ENCODE data around the gene SLAMF9. TPM values are rescaled to one million over a fixed set of nuclear protein-coding genes. Genes with fewer than 3 reads are reported as not detected.

Gene SLAMF9
- total RNA-seq, 1 donor from 2014 or later, result 16.6 TPM

- Histone ChIP-seq H3K4me3 (ENCODE audit: low read depth, low read length) (no peak overlapping the region), H3K27me3 (ENCODE audit: control insufficient read depth, insufficient read depth, low read length) (no peaks in the 10 kb centered on the region), H3K36me3 (ENCODE audit: control insufficient read depth, insufficient read depth, low read length) (peaks cover 39% of the 10 kb centered on the region)
- no peak for TF ChIP-seq CTCF (IDR thresholded peaks at IDR 0.05; ENCODE audit: insufficient read depth, low read length, severe bottlenecking)
- FAIRE-seq, result no peak
- no peak for DNase-seq (ENCODE audit: low read depth)
Observed at GRCh38 chr1:159934136-159935039, 19.6 kb downstream of the SLAMF9 start.

- Histone ChIP-seq H3K4me3 (ENCODE audit: low read depth, low read length) (no peak overlapping the region), H3K36me3 (ENCODE audit: control insufficient read depth, insufficient read depth, low read length) (peaks cover 45% of the 10 kb centered on the region), H3K27me3 (ENCODE audit: control insufficient read depth, insufficient read depth, low read length) (no peaks in the 10 kb centered on the region)
- FAIRE-seq (peak; percentile 32), DNase-seq (ENCODE audit: low read depth) (peak; percentile 88)
- no peak for TF ChIP-seq CTCF (IDR thresholded peaks at IDR 0.05; ENCODE audit: insufficient read depth, low read length, severe bottlenecking)
Observed at GRCh38 chr1:159933347-159933746, 20.7 kb downstream of the SLAMF9 start.

DNA sequence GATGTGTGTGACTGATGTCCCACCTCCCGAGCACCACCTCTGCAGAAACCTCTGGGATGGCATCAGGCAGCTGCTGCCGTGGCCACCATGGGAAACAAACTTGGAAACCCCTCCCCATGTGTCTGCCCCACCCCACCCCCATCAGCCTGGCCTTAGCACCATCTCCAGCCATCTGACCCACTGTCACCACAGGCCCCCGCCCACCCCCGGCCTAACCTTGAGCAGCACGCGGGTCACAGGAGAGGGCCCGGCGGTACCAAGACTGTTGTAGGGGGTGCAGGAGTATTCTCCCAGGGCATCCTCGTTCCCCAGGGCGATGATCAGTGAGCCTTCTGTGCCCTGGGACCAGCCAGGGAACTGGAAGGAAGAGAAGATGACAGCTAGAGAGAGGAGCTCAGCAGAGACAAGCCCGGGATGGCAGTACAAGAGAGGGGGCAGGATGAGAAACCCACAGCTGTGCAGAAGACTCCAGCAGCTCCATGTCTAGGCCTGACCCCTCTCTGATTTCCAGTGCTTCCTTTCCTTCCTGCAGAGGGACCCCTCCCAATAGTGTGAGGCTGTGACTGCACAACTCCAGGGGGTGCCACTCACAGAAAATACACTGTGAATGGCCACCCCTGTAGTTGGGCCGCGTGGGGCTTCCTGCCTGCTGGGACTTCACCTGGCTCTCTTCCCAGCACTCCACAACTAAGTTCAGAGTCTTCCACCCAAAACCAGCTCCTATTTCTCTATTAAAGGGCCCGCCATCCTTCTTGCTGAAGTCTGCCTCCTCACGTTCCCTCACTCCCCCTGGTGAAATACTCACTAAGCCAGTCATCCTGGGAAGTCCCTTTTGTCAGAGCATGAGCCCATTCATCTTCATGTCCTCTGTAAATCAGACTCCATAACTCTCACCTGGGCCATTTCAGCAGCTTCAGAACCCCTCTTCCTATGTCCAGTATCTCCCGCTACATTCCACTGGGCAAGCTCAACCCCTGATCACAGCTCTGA is 21.4 kb downstream of the SLAMF9 start:
- FAIRE-seq (no peak), DNase-seq (ENCODE audit: low read depth) (peak; percentile 55)
- TF ChIP-seq CTCF (IDR thresholded peaks at IDR 0.05; ENCODE audit: insufficient read depth, low read length, severe bottlenecking), result no peak
- H3K36me3 ChIP-seq (ENCODE audit: control insufficient read depth, insufficient read depth, low read length), result peaks cover 43% of the 10 kb centered on the region
- no peaks in the 10 kb centered on the region for H3K27me3 ChIP-seq (ENCODE audit: control insufficient read depth, insufficient read depth, low read length)
- no peak overlapping the region for H3K4me3 ChIP-seq (ENCODE audit: low read depth, low read length)

DNA sequence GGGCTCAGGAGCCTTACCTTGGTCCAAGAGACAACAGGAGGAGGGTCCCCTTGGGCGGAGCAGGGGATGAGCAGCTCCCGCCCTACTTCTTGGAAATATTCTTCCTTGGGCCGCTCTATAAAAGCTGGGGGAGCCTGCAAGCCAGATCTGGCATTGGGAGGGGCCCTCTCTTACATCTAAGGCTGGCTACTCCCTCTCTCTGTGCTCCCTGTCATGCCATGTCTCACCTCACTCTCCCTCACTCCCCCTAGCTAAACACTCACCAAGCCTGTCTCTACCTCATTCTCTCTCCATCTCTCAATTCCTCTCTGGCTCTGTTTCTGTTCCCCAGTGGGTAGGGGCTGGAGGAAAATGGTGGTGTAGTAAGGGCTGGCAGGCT is 22.3 kb downstream of the SLAMF9 start:
- no peak overlapping the region for H3K4me3 ChIP-seq (ENCODE audit: low read depth, low read length)
- H3K27me3 ChIP-seq (ENCODE audit: control insufficient read depth, insufficient read depth, low read length), result no peaks in the 10 kb centered on the region
- no peak for TF ChIP-seq CTCF (IDR thresholded peaks at IDR 0.05; ENCODE audit: insufficient read depth, low read length, severe bottlenecking)
- no peak for FAIRE-seq
- DNase-seq (ENCODE audit: low read depth), result no peak
- peaks cover 44% of the 10 kb centered on the region for H3K36me3 ChIP-seq (ENCODE audit: control insufficient read depth, insufficient read depth, low read length)

- no peak for TF ChIP-seq CTCF (IDR thresholded peaks at IDR 0.05; ENCODE audit: insufficient read depth, low read length, severe bottlenecking)
- FAIRE-seq, result no peak
- Histone ChIP-seq H3K4me3 (ENCODE audit: low read depth, low read length) (no peak overlapping the region), H3K27me3 (ENCODE audit: control insufficient read depth, insufficient read depth, low read length) (no peaks in the 10 kb centered on the region), H3K36me3 (ENCODE audit: control insufficient read depth, insufficient read depth, low read length) (peaks cover 43% of the 10 kb centered on the region)
- DNase-seq (ENCODE audit: low read depth), result no peak
Observed at GRCh38 chr1:159931101-159931794, 22.8 kb downstream of the SLAMF9 start.

Data from bronchial epithelial cell (primary cell).